ENCODE data around the gene TTLL10. TPM values are rescaled to one million over a fixed set of nuclear protein-coding genes. Genes with fewer than 3 reads are reported as not detected.

TTLL10 gene
- polyA plus RNA-seq, 2 donors = 0.28 to 0.43 TPM

GRCh38 chr1:1233567-1233892, 59.9 kb downstream of the TTLL10 start:
- no peak overlapping the region for H3K27ac ChIP-seq (ENCODE audit: low read depth in 2 of 2, low read length in 1 of 2)
- no peaks in the 10 kb centered on the region for H3K9me3 ChIP-seq (ENCODE audit: control insufficient read depth in 2 of 2, insufficient read depth in 1 of 2, low read depth in 1 of 2, low read length in 1 of 2)
- H3K4me3 ChIP-seq (ENCODE audit: low read depth in 1 of 2, low read length in 2 of 2) = no peak overlapping the region
- H3K36me3 ChIP-seq (ENCODE audit: control insufficient read depth in 2 of 2, insufficient read depth in 2 of 2, low read length in 1 of 2) = peaks cover under 1 to 9% of the 10 kb centered on the region in 2 donors
- 93 to 94% methylated on average over 15 of the region's 15 CpGs for WGBS, 2 donors
- H3K27me3 ChIP-seq (ENCODE audit: control insufficient read depth in 1 of 2, insufficient read depth in 2 of 2, low read length in 2 of 2) = no peaks in the 10 kb centered on the region
- peaks cover 4 to 38% of the 10 kb centered on the region in 2 donors for H3K4me1 ChIP-seq (ENCODE audit: control insufficient read depth in 2 of 2, insufficient read depth in 2 of 2, low read length in 1 of 2)

- Histone ChIP-seq H3K36me3 (ENCODE audit: control insufficient read depth in 2 of 2, insufficient read depth in 2 of 2, low read length in 1 of 2) (peaks cover 0 to 5% of the 10 kb centered on the region in 2 donors), H3K27me3 (ENCODE audit: control insufficient read depth in 1 of 2, insufficient read depth in 2 of 2, low read length in 2 of 2) (no peaks in the 10 kb centered on the region), H3K4me1 (ENCODE audit: control insufficient read depth in 2 of 2, insufficient read depth in 2 of 2, low read length in 1 of 2) (peaks cover 4 to 40% of the 10 kb centered on the region in 2 donors), H3K9me3 (ENCODE audit: control insufficient read depth in 2 of 2, insufficient read depth in 1 of 2, low read depth in 1 of 2, low read length in 1 of 2) (peaks cover 0 to 2% of the 10 kb centered on the region in 2 donors), H3K27ac (ENCODE audit: low read depth in 2 of 2, low read length in 1 of 2) (no peak overlapping the region), H3K4me3 (ENCODE audit: low read depth in 1 of 2, low read length in 2 of 2) (no peak overlapping the region)
- 91% methylated on average over 28 of the region's 28 CpGs for WGBS, 2 donors
These were observed 60.6 kb downstream of the TTLL10 start for GRCh38 chr1:1234180-1234808.

- Histone ChIP-seq H3K27ac (ENCODE audit: low read depth in 2 of 2, low read length in 1 of 2) (no peak overlapping the region), H3K4me3 (ENCODE audit: low read depth in 1 of 2, low read length in 2 of 2) (no peak overlapping the region), H3K4me1 (ENCODE audit: control insufficient read depth in 2 of 2, insufficient read depth in 2 of 2, low read length in 1 of 2) (peaks cover 4 to 38% of the 10 kb centered on the region in 2 donors), H3K27me3 (ENCODE audit: control insufficient read depth in 1 of 2, insufficient read depth in 2 of 2, low read length in 2 of 2) (peaks cover 0 to 5% of the 10 kb centered on the region in 2 donors), H3K36me3 (ENCODE audit: control insufficient read depth in 2 of 2, insufficient read depth in 2 of 2, low read length in 1 of 2) (peaks cover 0 to 2% of the 10 kb centered on the region in 2 donors), H3K9me3 (ENCODE audit: control insufficient read depth in 2 of 2, insufficient read depth in 1 of 2, low read depth in 1 of 2, low read length in 1 of 2) (peaks cover 0 to 2% of the 10 kb centered on the region in 2 donors)
- WGBS, 2 donors = 83% methylated on average over 27 of the region's 27 CpGs
These were observed 61.5 kb downstream of the TTLL10 start for GRCh38 chr1:1235016-1235744.

GRCh38 chr1:1236176-1236763, 62.6 kb downstream of the TTLL10 start:
- peaks cover 0 to 2% of the 10 kb centered on the region in 2 donors for H3K9me3 ChIP-seq (ENCODE audit: control insufficient read depth in 2 of 2, insufficient read depth in 1 of 2, low read depth in 1 of 2, low read length in 1 of 2)
- 81 to 82% methylated on average over 22 of the region's 22 CpGs for WGBS, 2 donors
- no peak overlapping the region for H3K27ac ChIP-seq (ENCODE audit: low read depth in 2 of 2, low read length in 1 of 2)
- H3K36me3 ChIP-seq (ENCODE audit: control insufficient read depth in 2 of 2, insufficient read depth in 2 of 2, low read length in 1 of 2) = peaks cover 0 to 2% of the 10 kb centered on the region in 2 donors
- peaks cover 7 to 34% of the 10 kb centered on the region in 2 donors for H3K4me1 ChIP-seq (ENCODE audit: control insufficient read depth in 2 of 2, insufficient read depth in 2 of 2, low read length in 1 of 2)
- peaks cover 0 to 5% of the 10 kb centered on the region in 2 donors for H3K27me3 ChIP-seq (ENCODE audit: control insufficient read depth in 1 of 2, insufficient read depth in 2 of 2, low read length in 2 of 2)
- no peak overlapping the region for H3K4me3 ChIP-seq (ENCODE audit: low read depth in 1 of 2, low read length in 2 of 2)

GRCh38 chr1:1236945-1237873, 63.5 kb downstream of the TTLL10 start:
- H3K36me3 ChIP-seq (ENCODE audit: control insufficient read depth in 2 of 2, insufficient read depth in 2 of 2, low read length in 1 of 2) = peaks cover 0 to 2% of the 10 kb centered on the region in 2 donors
- H3K27me3 ChIP-seq (ENCODE audit: control insufficient read depth in 1 of 2, insufficient read depth in 2 of 2, low read length in 2 of 2) = peaks cover 0 to 5% of the 10 kb centered on the region in 2 donors
- H3K9me3 ChIP-seq (ENCODE audit: control insufficient read depth in 2 of 2, insufficient read depth in 1 of 2, low read depth in 1 of 2, low read length in 1 of 2) = peaks cover 0 to 5% of the 10 kb centered on the region in 2 donors
- H3K27ac ChIP-seq (ENCODE audit: low read depth in 2 of 2, low read length in 1 of 2) = no peak overlapping the region
- 29 to 30% methylated on average over 29 to 34 of the region's 34 CpGs for WGBS, 2 donors
- H3K4me3 ChIP-seq (ENCODE audit: low read depth in 1 of 2, low read length in 2 of 2) = no peak overlapping the region
- H3K4me1 ChIP-seq (ENCODE audit: control insufficient read depth in 2 of 2, insufficient read depth in 2 of 2, low read length in 1 of 2) = peaks cover 7 to 35% of the 10 kb centered on the region in 2 donors

- Histone ChIP-seq H3K9me3 (ENCODE audit: control insufficient read depth in 2 of 2, insufficient read depth in 1 of 2, low read depth in 1 of 2, low read length in 1 of 2) (peaks cover 0 to 5% of the 10 kb centered on the region in 2 donors), H3K36me3 (ENCODE audit: control insufficient read depth in 2 of 2, insufficient read depth in 2 of 2, low read length in 1 of 2) (peaks cover 0 to 2% of the 10 kb centered on the region in 2 donors), H3K4me3 (ENCODE audit: low read depth in 1 of 2, low read length in 2 of 2) (no peak overlapping the region), H3K27me3 (ENCODE audit: control insufficient read depth in 1 of 2, insufficient read depth in 2 of 2, low read length in 2 of 2) (peaks cover 0 to 5% of the 10 kb centered on the region in 2 donors), H3K4me1 (ENCODE audit: control insufficient read depth in 2 of 2, insufficient read depth in 2 of 2, low read length in 1 of 2) (peaks cover 2 to 27% of the 10 kb centered on the region in 2 donors), H3K27ac (ENCODE audit: low read depth in 2 of 2, low read length in 1 of 2) (no peak overlapping the region)
- WGBS, 2 donors = 29 to 37% methylated on average over 48 of the region's 48 CpGs
These were observed 64.4 kb downstream of the TTLL10 start for GRCh38 chr1:1237874-1238701.

GRCh38 chr1:1238702-1239178, 65.1 kb downstream of the TTLL10 start:
- Histone ChIP-seq H3K36me3 (ENCODE audit: control insufficient read depth in 2 of 2, insufficient read depth in 2 of 2, low read length in 1 of 2) (peaks cover 0 to 2% of the 10 kb centered on the region in 2 donors), H3K4me3 (ENCODE audit: low read depth in 1 of 2, low read length in 2 of 2) (no peak overlapping the region), H3K9me3 (ENCODE audit: control insufficient read depth in 2 of 2, insufficient read depth in 1 of 2, low read depth in 1 of 2, low read length in 1 of 2) (peaks cover 0 to 5% of the 10 kb centered on the region in 2 donors), H3K4me1 (ENCODE audit: control insufficient read depth in 2 of 2, insufficient read depth in 2 of 2, low read length in 1 of 2) (peaks cover 2 to 23% of the 10 kb centered on the region in 2 donors), H3K27me3 (ENCODE audit: control insufficient read depth in 1 of 2, insufficient read depth in 2 of 2, low read length in 2 of 2) (peaks cover 0 to 5% of the 10 kb centered on the region in 2 donors), H3K27ac (ENCODE audit: low read depth in 2 of 2, low read length in 1 of 2) (no peak overlapping the region)
- WGBS, 2 donors = 52 to 65% methylated on average over 19 of the region's 19 CpGs

GRCh38 chr1:1239227-1239613, 65.5 kb downstream of the TTLL10 start:
- no peak overlapping the region for H3K4me3 ChIP-seq (ENCODE audit: low read depth in 1 of 2, low read length in 2 of 2)

More at GRCh38 chr1:1239227-1239613, 65.5 kb downstream of the TTLL10 start:
- peaks cover 0 to 5% of the 10 kb centered on the region in 2 donors for H3K27me3 ChIP-seq (ENCODE audit: control insufficient read depth in 1 of 2, insufficient read depth in 2 of 2, low read length in 2 of 2)
- H3K27ac ChIP-seq (ENCODE audit: low read depth in 2 of 2, low read length in 1 of 2) = no peak overlapping the region
- H3K36me3 ChIP-seq (ENCODE audit: control insufficient read depth in 2 of 2, insufficient read depth in 2 of 2, low read length in 1 of 2) = peaks cover 0 to 2% of the 10 kb centered on the region in 2 donors
- WGBS, 2 donors = 39 to 46% methylated on average over 11 to 15 of the region's 15 CpGs
- peaks cover 0 to 5% of the 10 kb centered on the region in 2 donors for H3K9me3 ChIP-seq (ENCODE audit: control insufficient read depth in 2 of 2, insufficient read depth in 1 of 2, low read depth in 1 of 2, low read length in 1 of 2)
- H3K4me1 ChIP-seq (ENCODE audit: control insufficient read depth in 2 of 2, insufficient read depth in 2 of 2, low read length in 1 of 2) = peaks cover 2 to 23% of the 10 kb centered on the region in 2 donors
